Measurements from ENCODE around the gene COA6.

The COA6 gene

DNA sequence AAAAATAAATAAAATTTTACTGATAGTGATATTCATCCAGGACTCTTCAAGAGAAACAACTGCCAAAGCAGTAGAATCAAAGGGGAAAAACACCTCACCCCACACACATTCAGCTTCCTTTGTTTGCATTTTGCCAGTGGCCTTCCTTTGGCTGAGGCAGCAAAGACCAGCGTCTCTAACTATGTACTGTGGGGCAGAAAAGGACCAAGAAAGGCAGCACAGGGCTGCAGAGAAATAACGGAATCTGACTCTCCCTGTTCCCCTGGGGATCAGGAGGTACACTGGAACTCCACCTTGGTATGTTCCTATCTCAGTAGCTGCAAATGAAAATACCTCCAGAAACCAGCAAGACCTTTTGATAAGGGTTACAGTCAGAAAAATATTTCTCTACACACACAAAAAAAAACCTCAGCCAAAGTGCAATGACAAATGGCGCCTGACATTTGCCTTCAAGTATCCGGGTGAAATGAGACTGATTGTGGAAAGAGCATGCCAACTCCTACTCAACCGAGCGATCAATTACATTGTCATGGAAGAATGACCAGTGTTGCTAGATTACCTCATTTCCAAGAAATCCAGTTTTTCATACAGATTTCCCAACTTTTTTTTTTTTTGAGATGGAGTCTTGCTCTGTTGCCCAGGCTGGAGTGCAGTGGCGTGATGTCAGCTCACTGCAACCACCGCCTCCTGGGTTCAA is 54.8 kb downstream of the COA6 start:
- H3K4me3 ChIP-seq (ENCODE audit: control insufficient read depth, low read depth, low read length) = no peak overlapping the region
- DNase-seq (ENCODE audit: low read depth) = no peak
- TF ChIP-seq, protein P1, sequence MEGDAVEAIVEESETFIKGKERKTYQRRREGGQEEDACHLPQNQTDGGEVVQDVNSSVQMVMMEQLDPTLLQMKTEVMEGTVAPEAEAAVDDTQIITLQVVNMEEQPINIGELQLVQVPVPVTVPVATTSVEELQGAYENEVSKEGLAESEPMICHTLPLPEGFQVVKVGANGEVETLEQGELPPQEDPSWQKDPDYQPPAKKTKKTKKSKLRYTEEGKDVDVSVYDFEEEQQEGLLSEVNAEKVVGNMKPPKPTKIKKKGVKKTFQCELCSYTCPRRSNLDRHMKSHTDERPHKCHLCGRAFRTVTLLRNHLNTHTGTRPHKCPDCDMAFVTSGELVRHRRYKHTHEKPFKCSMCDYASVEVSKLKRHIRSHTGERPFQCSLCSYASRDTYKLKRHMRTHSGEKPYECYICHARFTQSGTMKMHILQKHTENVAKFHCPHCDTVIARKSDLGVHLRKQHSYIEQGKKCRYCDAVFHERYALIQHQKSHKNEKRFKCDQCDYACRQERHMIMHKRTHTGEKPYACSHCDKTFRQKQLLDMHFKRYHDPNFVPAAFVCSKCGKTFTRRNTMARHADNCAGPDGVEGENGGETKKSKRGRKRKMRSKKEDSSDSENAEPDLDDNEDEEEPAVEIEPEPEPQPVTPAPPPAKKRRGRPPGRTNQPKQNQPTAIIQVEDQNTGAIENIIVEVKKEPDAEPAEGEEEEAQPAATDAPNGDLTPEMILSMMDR (IDR thresholded peaks at IDR 0.05; ENCODE audit: control insufficient read depth, insufficient read depth, low read depth, low read length, missing control alignments) = no peak

DNA sequence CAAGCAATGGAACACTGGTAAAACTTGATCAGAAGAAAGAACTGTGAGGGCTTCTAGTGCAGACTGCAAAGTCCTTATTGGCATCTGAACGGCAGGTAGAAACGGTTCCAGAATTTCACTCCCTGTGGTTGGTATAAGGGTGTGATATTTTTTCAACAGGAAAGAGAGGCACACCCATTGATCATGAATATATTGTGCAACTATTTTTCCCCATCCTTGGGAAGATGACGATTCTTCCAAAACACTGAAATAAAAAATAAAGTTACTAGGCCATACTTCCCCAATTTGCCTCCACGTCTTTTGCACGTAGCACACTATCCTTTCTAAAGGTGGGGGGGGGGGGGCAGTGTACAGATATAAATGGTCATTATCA is 56.2 kb downstream of the COA6 start:
- no peak for DNase-seq (ENCODE audit: low read depth)
- TF ChIP-seq, protein P1 (IDR thresholded peaks at IDR 0.05; ENCODE audit: control insufficient read depth, insufficient read depth, low read depth, low read length, missing control alignments) = no peak
- no peak overlapping the region for H3K4me3 ChIP-seq (ENCODE audit: control insufficient read depth, low read depth, low read length)

DNA sequence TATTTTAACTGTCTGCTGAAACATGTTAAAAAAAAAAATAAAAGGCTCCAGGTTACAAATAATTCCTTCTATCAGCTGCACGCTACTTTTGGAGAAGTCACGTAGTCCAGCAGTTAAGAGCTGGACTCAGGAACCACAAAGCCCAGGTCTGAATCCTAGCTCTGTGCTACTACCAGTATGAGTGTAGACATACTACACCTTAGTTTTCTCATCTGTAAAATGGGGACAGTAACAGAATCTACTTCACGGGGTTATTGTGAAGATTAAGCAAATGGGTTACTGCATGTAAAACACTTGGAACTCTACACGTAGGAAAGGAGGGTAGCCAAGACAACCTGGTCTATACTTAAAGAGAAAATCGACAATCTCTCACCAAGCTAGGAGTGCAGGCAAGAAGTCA is 57.4 kb downstream of the COA6 start:
- DNase-seq (ENCODE audit: low read depth) = no peak
- no peak overlapping the region for H3K4me3 ChIP-seq (ENCODE audit: control insufficient read depth, low read depth, low read length)
- TF ChIP-seq, protein P1 (IDR thresholded peaks at IDR 0.05; ENCODE audit: control insufficient read depth, insufficient read depth, low read depth, low read length, missing control alignments) = no peak

DNA sequence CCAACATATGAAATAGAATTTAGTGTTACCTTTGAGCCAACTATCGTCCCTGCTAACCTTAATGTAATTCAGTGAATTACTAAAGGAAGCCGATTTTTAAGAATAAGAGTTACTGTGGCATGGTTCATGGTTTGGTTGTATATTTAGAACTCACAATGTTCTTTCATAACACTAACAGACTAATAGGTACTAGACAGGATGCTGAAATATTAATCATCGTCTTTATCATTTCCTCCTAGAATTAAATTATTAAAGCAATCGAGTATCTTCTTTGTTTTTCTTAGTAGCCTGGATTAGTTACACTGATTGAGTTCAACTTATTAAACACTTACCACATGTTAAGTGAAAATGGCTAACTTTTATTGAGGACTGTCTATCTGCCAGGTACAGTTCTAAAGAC is 58.0 kb downstream of the COA6 start:
- DNase-seq (ENCODE audit: low read depth) = no peak
- TF ChIP-seq, protein P1 (IDR thresholded peaks at IDR 0.05; ENCODE audit: control insufficient read depth, insufficient read depth, low read depth, low read length, missing control alignments) = no peak
- no peak overlapping the region for H3K4me3 ChIP-seq (ENCODE audit: control insufficient read depth, low read depth, low read length)

DNA sequence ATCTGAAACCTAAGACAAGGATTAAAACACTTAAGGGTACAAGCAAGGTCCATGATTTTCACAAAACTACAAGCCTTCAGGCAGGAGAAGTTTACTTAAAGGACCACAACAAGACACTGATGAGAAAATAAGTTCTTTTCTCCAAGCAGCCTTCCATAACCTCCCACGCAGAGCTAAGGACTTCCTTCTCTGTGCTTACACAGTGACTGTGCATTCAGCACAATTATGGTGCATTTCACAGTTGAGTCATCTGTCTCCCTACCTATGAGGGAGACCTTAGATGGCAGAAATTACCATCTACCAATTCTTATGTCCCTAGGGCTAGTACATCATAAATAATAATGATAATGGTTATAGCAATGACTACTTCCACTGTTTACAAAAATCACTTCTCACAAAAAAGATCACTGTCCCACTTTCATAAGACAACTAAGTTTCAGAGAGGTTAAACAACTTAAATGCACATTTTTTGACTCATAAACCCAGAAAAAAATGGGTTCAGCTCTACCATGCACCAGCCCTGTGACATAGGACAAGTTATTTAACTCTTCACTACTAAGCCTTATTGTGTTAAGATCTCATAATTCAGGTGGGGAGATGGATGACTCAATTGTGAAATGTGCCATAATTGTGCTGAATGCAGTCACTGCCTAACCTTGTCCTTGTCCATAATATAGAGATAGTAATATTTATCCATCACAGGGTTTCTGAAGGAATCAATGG is 60.5 kb downstream of the COA6 start:
- TF ChIP-seq, protein P1 (IDR thresholded peaks at IDR 0.05; ENCODE audit: control insufficient read depth, insufficient read depth, low read depth, low read length, missing control alignments) = no peak
- peak; percentile 21 for DNase-seq (ENCODE audit: low read depth)
- H3K4me3 ChIP-seq (ENCODE audit: control insufficient read depth, low read depth, low read length) = no peak overlapping the region
